HG03439 (cell line): ENCODE results near the gene PRICKLE3.
A peak's percentile ranks its signal among the peaks of the same experiment; 100 is the strongest.

ENCODE experiments used
- ATAC-seq: cut with Tn5 transposase; IDR thresholded peaks from one replicate; pipeline ENCODE4 v1.9.1; 2021; ENCODE audit warnings: mild to moderate bottlenecking, moderate library complexity; ENCODE audit not compliant: unreplicated experiment

The PRICKLE3 gene

GRCh38 chrX:49186125-49187027, at the start of gene PRICKLE3:
TSS of gene PRICKLE3 (minus strand) at chrX:49186373. CDS start at chrX:49186297, 76 bp downstream.
- no peak for ATAC-seq

GRCh38 chrX:49233887-49234555, 47.8 kb upstream of the PRICKLE3 start:
- ATAC-seq: no peak

GRCh38 chrX:49233176-49233575, 47.0 kb upstream of the PRICKLE3 start, which contains the start of gene CACNA1F:
TSS of gene CACNA1F (minus strand) at chrX:49233340. CDS start at chrX:49233309, 31 bp downstream.
- no peak for ATAC-seq

- ATAC-seq: no peak
These were observed 46.4 kb upstream of the PRICKLE3 start for GRCh38 chrX:49232525-49232924.

GRCh38 chrX:49231333-49232000, 45.3 kb upstream of the PRICKLE3 start:
- ATAC-seq: no peak

- peak; percentile 59 for ATAC-seq
These were observed 44.5 kb upstream of the PRICKLE3 start for GRCh38 chrX:49230500-49231232.

- ATAC-seq: no peak
These were observed 42.0 kb upstream of the PRICKLE3 start for GRCh38 chrX:49228185-49228584.

GRCh38 chrX:49227726-49228125, 41.6 kb upstream of the PRICKLE3 start:
- ATAC-seq: no peak

- no peak for ATAC-seq
These were observed 40.8 kb upstream of the PRICKLE3 start for GRCh38 chrX:49226946-49227345.

- no peak for ATAC-seq
These were observed 39.7 kb upstream of the PRICKLE3 start for GRCh38 chrX:49225858-49226257.

GRCh38 chrX:49221868-49222267, 35.7 kb upstream of the PRICKLE3 start:
- ATAC-seq: no peak

GRCh38 chrX:49220100-49220499, 33.9 kb upstream of the PRICKLE3 start:
- ATAC-seq: no peak

- no peak for ATAC-seq
These were observed 28.9 kb upstream of the PRICKLE3 start for GRCh38 chrX:49214996-49215526.

- no peak for ATAC-seq
These were observed 28.2 kb upstream of the PRICKLE3 start for GRCh38 chrX:49214416-49214815.

GRCh38 chrX:49212861-49213260, 26.7 kb upstream of the PRICKLE3 start:
- ATAC-seq: no peak

GRCh38 chrX:49212209-49212608, 26.0 kb upstream of the PRICKLE3 start:
- ATAC-seq: no peak

- no peak for ATAC-seq
These were observed 24.9 kb upstream of the PRICKLE3 start for GRCh38 chrX:49211074-49211473.

- no peak for ATAC-seq
These were observed 24.2 kb upstream of the PRICKLE3 start for GRCh38 chrX:49210406-49210805.

GRCh38 chrX:49209434-49210251, 23.5 kb upstream of the PRICKLE3 start:
- no peak for ATAC-seq

- no peak for ATAC-seq
These were observed 22.2 kb upstream of the PRICKLE3 start for GRCh38 chrX:49208399-49208798.
